D721Med (cell line): ENCODE results near the gene FA2H.
A peak's percentile ranks its signal among the peaks of the same experiment; 100 is the strongest.

ENCODE experiments used
- DNase-seq: peaks from one replicate; pipeline ENCODE4 v3.0.0; 2011; ENCODE audit warnings: low spot score; ENCODE audit not compliant: insufficient read length
- FAIRE-seq: peaks from 2 replicates; lab custom pipeline; 2011; peaks lifted over from hg19 to GRCh38; lab: Jason Lieb, UNC
- CTCF ChIP-seq: IDR thresholded peaks from 2 replicates; pipeline ENCODE4 v1.5.1; 2012; ENCODE audit warnings: mild to moderate bottlenecking, control low read depth; ENCODE audit not compliant: insufficient read depth; ENCODE audit errors: missing control alignments

The FA2H gene

GRCh38 chr16:74738113-74738541 lies 36.5 kb downstream of the FA2H start:
- no peak for TF ChIP-seq CTCF
- no peak for FAIRE-seq
- no peak for DNase-seq

- DNase-seq (no peak), FAIRE-seq (no peak)
- no peak for TF ChIP-seq CTCF
These were observed 37.1 kb downstream of the FA2H start for GRCh38 chr16:74737521-74737920.

- no peak for TF ChIP-seq CTCF
- FAIRE-seq (no peak), DNase-seq (peak; percentile 70)
These were observed 38.0 kb downstream of the FA2H start for GRCh38 chr16:74736531-74737157.

GRCh38 chr16:74735554-74735953 lies 39.1 kb downstream of the FA2H start:
- DNase-seq (no peak), FAIRE-seq (no peak)
- TF ChIP-seq CTCF, result no peak

- no peak for TF ChIP-seq CTCF
- FAIRE-seq (no peak), DNase-seq (no peak)
These were observed 39.5 kb downstream of the FA2H start for GRCh38 chr16:74735162-74735452.

- no peak for TF ChIP-seq CTCF
- DNase-seq, result no peak
- FAIRE-seq, result no peak
These were observed 40.1 kb downstream of the FA2H start for GRCh38 chr16:74734361-74735161.

- DNase-seq (no peak), FAIRE-seq (no peak)
- no peak for TF ChIP-seq CTCF
These were observed 41.8 kb downstream of the FA2H start for GRCh38 chr16:74732707-74733350.
